Cerebellar cortex (tissue), 1 donor: ENCODE measurements around the gene SPATA31C1.
A peak's percentile ranks its signal among the peaks of the same experiment; 100 is the strongest.
"Not testable (repeated sequence)": the region's sequence is repeated elsewhere in the genome, so short reads cannot be mapped to it uniquely, and the experiment has no call there.

Source experiments
- DNase-seq: peaks from one replicate; pipeline ENCODE4 v3.0.0-alpha.2; 2015; ENCODE audit warnings: low spot score

Gene SPATA31C1

DNA sequence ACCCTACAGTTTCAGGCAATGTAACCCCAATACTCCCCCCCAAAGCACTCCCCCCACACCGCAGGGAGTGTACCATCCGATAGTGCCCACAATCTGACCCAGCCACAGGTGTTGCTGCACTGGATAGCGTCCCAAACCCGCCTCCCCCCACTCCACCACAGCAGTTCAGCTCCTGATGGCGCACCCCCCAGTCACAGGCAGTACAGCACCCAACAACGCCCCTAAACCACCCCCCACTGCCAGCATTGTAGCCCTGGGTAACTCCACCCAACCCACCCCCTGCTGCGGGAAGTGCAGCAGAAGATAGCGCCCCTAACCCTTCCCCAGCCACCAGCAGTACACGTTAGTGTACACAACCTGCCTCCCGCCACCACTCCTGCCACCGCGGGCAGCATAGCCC lies 20.6 kb downstream of the SPATA31C1 start:
- DNase-seq, result not testable (repeated sequence)

DNA sequence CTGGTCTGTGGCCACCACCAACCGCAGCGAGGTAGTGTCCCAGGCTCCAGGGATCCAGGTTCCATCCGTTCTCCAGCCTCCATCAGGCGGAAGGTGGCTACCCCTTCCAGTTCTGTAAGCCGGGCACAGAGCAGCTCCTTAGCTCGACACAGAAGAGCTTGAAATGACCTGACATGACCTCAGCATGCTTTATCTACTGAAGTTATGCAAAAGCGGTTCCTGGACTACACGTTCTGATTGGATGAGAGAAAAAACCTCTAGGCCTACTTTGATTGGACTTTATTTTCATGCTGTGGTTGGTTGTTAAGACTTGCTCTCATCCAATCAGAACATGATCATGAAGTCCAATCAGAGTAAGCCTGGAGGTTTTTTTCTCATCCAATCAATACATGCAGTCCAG lies 21.3 kb downstream of the SPATA31C1 start:
- not testable (repeated sequence) for DNase-seq

DNA sequence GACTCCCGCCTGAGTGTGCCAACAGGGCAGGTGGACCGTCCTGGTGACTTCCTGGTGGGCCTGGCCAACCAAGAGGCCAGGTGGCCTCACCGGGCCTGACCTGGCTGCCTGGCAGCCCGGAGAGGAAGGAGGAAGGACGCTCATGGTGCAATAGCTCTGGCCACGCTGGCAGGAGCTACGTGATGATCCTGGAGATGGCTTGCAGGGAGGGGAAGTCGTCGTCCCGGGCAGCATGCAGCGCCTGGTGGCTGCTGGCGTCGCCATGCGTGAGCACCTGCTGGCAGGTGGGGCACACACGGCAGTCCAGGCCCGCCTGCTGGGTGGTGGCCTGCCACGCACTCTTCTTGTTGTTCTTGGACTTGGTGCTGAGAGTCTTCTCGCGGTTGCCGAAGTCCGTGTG lies 26.3 kb downstream of the SPATA31C1 start:
- DNase-seq, result no peak

DNA sequence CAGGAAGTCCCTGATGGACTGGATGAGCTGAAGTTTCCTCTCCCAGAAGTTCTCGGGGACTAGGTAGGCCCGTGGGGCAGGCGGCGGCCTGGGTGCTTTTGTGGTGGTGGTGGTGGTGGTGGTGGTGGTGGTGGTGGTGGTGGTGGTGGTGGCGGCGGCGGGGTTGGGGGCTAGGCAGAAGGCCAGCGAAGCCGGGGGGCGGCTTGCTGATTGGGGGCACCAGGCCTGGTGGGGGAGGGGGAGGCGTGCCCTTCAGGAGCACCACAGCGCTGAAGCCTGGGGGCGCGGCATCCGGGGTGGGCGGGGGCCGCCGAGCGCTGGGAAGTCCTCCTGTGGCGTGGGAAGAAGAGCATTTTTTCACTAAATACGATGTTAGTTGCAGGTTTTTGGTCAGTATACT lies 26.9 kb downstream of the SPATA31C1 start:
- DNase-seq, result no peak

DNA sequence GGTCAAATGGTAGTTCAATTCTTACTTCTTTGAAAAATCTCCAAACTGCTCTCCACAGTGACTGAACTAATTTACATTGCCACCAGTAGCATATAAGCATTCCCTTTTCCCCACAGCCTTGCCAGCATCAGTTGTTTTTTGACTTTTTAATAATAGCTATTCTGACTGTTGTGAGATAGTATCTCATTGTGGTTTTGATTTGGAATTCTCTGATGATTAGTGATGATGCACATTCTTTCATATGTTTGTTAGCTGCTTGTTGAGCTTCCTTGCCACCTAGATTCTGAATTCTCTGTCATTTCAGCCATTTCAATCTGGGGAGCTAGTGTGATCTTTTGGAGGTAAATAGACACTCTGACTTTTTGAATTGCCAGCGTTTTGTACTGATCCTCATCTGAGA lies 32.5 kb downstream of the SPATA31C1 start:
- no peak for DNase-seq

DNA sequence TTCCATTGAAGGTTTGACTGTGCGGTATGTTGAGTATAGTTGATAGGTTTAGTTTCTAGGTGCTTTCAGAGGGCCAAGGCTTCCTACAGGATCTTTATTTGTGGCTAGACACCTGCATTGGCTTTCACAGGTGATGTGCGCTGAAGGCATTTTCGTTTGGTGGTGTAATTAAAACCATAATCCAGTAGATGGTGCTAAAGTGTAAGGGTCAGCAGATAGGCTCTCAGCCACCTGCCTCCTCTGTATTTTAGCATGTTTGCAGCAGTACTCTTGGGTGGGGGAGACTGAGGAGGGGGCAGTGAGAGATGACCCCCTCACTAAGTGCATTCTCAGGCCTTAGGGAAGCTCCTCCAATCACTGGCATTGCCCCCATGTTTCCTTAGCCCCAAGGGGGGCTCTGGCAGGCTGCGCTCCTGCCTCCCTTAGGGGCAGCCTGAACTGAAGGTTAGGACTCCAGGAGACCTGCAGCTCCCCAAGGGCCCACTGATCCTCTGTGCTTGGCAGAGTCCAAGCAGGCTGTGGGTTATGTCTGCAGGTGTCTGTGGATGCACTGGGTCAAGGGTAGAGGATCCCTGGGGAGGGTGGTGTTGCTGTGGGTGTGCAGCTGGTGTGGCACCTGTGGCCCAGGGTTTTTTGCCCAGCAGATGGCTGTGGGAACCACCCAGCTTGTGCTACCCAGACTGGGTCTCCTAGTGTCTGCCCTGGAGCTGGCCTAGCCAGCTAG lies 33.2 kb downstream of the SPATA31C1 start:
- DNase-seq, result peak; percentile 22

DNA sequence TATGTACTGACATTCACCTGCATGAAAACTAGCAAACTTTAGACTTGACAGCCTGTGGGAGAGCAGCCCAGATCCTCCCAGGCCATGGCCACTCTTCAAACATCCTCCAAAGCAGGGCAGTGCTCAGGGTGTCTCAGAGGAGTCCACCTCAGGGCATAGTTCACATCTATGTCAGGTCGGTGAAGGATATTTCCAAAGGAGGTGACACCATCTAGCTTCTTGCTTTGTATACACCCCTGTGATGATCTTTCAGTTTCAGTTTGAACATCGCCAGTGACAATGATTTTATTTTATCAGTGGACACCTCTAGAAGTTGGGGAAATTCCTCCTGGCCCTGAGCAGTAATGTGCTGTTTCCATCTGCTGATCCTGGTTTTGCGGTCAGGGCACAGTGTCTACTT lies 36.5 kb downstream of the SPATA31C1 start:
- DNase-seq, result no peak

DNA sequence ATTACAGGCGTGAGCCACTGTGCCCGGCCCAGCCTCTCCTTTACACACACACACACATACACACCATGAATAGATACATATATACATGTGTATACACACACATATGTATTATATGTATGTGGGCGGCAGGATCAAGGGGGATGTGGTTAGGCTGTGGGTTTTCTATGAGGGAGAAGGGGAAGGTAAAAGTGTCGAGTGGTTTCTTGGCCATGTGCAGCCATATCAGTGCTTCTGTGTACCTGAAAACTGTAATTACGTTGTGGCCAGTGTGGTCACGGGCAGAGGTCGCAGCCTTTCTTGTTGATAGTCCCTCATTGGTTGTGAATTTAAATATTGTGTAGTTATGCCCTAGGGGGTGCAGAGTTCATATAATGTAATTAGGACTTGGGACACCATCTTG lies 40.1 kb downstream of the SPATA31C1 start:
- DNase-seq, result no peak

DNA sequence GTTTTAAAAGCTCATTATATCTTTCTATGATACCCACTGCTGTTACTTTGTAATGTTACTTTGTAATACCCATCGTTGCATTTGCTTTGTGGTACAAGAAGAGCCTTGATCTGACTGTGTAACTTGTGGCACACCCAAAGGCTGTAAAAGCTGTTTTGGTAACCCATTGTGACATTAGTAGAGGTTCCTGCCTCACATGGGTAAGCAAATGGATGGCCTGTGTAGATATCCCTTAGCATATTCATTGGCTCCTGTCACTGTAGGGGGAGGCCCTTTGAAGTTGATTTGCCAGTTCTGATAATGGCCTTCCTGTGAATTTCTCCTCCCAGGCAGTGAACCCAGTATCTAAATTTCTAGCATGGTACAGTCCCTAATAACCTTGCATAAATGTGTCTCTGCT lies 40.8 kb downstream of the SPATA31C1 start:
- DNase-seq, result no peak

DNA sequence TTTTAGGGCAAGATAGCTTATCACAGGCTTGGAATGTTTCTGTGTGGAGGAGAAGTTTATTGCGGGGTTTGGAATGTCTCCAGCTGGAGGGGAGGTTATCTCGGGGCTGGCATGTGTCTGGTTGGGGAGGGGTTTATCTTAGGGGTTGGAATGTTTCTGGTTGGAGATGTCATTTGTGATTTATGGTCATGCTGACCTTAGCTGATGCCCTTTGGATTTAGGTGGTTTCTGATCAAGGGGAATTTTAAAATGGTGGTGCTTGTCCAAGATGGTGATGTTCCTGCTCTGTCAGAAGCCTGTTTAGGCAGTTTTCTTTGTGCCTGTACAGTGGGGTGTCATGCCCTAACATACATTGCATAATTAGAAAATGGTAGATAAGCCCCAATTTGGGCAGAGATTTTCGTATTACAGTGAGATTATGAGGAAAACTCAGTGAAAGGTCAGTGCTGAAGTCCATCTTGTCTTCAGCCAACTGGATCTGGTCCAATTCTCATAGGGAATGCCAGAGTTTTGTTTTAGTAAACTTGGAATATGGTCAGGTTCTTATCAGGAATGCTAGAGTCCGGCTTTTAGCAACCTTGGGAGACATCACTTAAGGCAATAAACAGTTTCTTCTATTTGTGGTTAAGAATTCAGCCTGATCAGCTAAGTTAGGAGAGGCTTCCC lies 42.3 kb downstream of the SPATA31C1 start:
- no peak for DNase-seq

DNA sequence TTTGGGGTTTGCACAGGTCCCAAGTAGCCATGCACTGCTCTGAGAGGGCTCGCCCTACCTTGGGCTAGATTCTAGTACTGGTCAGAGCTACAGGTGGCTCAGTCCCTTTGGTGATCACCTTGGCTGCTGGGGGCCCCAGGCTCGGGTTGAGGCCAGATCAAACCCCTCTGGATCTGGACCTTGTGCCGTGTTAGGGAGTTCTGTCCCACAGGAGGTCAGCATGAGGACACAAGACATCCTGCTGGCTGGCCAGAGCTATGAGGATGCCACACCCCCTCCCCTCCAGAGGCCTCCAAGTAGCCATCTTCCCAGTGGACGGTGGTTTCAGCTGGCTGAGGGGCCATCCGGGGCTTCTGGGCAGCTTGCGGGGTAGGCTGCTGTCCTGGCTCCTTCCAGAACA lies 46.0 kb downstream of the SPATA31C1 start:
- DNase-seq, result no peak

DNA sequence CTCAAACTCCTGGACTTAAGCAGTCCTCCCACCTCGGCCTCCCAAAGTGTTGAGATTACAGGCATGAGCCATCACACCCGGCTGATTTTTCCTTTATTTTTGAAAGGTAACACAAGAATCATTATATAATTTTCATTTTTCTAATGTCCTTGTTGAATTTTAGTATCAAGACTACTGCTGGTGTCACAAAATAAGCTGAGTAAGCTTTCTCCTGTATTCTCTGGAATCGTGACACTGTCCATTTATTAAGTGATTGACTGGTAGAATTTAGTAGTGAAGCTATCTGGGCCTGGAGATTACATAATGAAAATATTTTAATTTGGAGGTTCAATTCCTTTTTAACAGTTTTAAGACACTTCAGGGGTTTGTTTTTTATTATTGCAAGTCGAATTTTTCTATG lies 47.1 kb downstream of the SPATA31C1 start:
- no peak for DNase-seq

DNA sequence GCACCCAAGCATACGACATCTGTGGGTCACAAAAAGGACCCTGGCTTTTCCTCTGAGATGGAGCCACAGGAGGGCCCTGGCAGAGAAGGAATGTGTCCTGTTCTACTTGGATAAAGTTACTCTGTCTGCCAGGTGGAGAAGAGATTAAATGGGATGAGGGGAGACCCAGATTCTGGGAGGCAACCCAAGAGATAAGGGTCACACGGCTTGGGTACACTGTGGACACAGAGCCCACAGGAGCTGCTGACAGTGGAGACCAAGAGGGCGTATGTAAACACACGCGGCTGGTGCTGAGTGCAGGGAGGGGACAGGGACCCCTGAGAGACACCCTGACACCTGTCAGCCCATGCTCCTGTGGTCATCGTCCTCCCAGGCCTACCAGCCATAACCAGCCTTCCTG lies 50.4 kb downstream of the SPATA31C1 start:
- DNase-seq, result no peak

DNA sequence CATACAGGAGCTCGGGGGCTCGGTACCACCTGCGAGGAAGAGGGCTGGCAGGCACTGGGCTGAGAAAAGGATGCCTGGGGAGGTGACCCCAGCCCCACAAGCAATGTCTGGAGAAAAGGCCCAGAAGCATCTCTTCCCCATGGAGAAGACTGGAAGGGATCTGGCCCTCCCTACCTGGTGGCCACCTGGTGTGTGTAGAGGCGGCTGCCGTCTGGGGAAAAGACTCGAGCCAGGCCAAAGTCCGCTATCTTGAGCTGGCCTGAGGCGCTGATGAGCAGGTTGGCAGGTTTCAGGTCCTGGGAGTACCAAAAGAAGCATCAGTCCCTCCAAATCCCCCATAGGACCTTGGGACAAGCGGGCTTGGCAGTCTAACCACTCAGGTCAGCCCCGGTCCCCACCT lies 52.8 kb downstream of the SPATA31C1 start:
- no peak for DNase-seq

DNA sequence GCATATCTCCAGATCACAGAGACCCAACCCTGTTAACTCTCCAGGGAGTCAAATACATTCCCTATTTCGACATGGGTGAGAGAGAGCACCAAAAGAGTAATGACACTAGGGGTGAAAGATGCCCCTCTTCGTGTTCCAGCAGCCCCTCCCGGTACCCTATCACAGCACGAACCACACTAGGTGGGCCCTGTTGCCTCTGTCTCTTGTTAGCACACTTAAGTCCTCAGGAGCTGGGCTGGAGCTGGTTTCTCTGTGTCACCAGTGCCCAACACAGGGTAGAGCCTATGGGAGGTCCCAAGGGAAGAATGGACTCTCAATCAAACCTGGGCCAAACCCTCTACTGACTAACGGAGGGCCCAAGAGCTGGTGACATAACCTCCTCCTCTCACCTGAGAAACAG lies 55.4 kb downstream of the SPATA31C1 start:
- DNase-seq, result peak; percentile 17
